ENCODE results near the gene HES4.

HES4 gene

DNA sequence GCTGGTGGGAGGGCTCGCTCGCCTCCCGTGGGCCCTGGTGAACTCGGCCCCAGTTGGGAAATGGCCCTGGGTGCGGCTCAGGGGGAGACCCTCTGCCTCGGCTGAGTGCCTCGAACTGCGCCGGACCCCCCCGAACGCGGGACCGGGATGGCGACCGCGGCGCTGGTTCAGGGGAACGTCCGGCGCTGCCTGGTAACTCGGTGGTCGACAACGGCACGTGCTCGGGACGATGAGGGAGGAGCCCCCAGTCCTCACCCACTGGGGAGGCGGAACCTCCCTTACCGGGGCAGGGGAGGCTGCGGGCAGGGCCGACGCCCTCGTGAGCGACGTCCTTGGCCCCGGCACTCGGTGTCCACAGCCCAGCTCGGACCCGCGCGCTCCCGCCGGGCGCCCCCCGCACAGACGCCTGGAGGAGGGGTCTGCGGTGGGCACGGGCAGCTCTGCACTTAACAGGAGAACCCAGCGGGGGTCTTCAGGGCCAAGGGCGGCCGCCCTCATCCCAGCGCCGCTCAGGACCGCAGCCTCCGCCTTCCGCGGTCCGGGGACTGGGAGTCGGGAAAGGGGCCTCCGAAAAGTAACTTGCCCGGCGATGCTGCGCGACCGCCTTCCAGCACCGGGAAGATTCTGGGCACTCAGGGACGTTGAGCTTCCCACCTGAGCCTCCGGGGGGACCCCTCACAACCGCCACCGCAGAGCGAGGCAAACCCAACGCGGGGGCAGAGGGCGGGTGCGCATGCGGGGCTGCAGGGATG, 1.7 kb downstream of the HES4 start (continued):
- TF ChIP-seq IKZF3 (tag by site-specific recombination; IDR thresholded peaks at IDR 0.05), result peak; percentile 56
- TF ChIP-seq ZBTB21 (tag by site-specific recombination; IDR thresholded peaks at IDR 0.05), result no peak
- no peak for TF ChIP-seq ZSCAN23 (tag by site-specific recombination; IDR thresholded peaks at IDR 0.05)
- TF ChIP-seq ZNF76 (tag by site-specific recombination; IDR thresholded peaks at IDR 0.05; ENCODE audit: borderline replicate concordance, low read depth), result peak; percentile 42; the same call in 1 of the 2 replicates
- TF ChIP-seq, protein P1, sequence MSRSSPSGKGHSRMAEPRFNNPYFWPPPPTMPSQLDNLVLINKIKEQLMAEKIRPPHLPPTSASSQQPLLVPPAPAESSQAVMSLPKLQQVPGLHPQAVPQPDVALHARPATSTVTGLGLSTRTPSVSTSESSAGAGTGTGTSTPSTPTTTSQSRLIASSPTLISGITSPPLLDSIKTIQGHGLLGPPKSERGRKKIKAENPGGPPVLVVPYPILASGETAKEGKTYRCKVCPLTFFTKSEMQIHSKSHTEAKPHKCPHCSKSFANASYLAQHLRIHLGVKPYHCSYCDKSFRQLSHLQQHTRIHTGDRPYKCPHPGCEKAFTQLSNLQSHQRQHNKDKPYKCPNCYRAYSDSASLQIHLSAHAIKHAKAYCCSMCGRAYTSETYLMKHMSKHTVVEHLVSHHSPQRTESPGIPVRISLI (tag by site-specific recombination; IDR thresholded peaks at IDR 0.05), result no peak
- 0 out of 2 replicates have a peak, but pooled peaks have one; percentile 17 for TF ChIP-seq ZNF843 (tag by site-specific recombination; IDR thresholded peaks at IDR 0.05)
- TF ChIP-seq, protein P2, sequence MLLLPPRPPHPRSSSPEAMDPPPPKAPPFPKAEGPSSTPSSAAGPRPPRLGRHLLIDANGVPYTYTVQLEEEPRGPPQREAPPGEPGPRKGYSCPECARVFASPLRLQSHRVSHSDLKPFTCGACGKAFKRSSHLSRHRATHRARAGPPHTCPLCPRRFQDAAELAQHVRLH (tag by site-specific recombination; IDR thresholded peaks at IDR 0.05), result no peak
- TF ChIP-seq, protein P3, sequence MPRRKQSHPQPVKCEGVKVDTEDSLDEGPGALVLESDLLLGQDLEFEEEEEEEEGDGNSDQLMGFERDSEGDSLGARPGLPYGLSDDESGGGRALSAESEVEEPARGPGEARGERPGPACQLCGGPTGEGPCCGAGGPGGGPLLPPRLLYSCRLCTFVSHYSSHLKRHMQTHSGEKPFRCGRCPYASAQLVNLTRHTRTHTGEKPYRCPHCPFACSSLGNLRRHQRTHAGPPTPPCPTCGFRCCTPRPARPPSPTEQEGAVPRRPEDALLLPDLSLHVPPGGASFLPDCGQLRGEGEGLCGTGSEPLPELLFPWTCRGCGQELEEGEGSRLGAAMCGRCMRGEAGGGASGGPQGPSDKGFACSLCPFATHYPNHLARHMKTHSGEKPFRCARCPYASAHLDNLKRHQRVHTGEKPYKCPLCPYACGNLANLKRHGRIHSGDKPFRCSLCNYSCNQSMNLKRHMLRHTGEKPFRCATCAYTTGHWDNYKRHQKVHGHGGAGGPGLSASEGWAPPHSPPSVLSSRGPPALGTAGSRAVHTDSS (tag by site-specific recombination; IDR thresholded peaks at IDR 0.05), result no peak
- TF ChIP-seq OSR2 (tag by site-specific recombination; IDR thresholded peaks at IDR 0.05), result no peak
- peak; percentile 50; the same call in 1 of the 2 replicates for TF ChIP-seq ZNF2 (tag by site-specific recombination; IDR thresholded peaks at IDR 0.05)
- peak; percentile 63; the same call in 1 of the 2 replicates for TF ChIP-seq ZBTB48 (tag by site-specific recombination; IDR thresholded peaks at IDR 0.05)
- peak; percentile 93 for TF ChIP-seq KLF8 (tag by site-specific recombination; IDR thresholded peaks at IDR 0.05)
- peak; percentile 85 for TF ChIP-seq GLIS2 (tag by site-specific recombination; IDR thresholded peaks at IDR 0.05)
- TF ChIP-seq, protein P4, sequence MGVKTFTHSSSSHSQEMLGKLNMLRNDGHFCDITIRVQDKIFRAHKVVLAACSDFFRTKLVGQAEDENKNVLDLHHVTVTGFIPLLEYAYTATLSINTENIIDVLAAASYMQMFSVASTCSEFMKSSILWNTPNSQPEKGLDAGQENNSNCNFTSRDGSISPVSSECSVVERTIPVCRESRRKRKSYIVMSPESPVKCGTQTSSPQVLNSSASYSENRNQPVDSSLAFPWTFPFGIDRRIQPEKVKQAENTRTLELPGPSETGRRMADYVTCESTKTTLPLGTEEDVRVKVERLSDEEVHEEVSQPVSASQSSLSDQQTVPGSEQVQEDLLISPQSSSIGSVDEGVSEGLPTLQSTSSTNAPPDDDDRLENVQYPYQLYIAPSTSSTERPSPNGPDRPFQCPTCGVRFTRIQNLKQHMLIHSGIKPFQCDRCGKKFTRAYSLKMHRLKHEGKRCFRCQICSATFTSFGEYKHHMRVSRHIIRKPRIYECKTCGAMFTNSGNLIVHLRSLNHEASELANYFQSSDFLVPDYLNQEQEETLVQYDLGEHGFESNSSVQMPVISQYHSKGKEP (tag by site-specific recombination; IDR thresholded peaks at IDR 0.05), result no peak
- no peak for TF ChIP-seq HOXC10 (CRISPR knock-in tag; IDR thresholded peaks at IDR 0.05)
- TF ChIP-seq ZNF837 (tag by site-specific recombination; IDR thresholded peaks at IDR 0.05), result peak; percentile 13; the same call in 1 of the 2 replicates
- TF ChIP-seq, protein P5, sequence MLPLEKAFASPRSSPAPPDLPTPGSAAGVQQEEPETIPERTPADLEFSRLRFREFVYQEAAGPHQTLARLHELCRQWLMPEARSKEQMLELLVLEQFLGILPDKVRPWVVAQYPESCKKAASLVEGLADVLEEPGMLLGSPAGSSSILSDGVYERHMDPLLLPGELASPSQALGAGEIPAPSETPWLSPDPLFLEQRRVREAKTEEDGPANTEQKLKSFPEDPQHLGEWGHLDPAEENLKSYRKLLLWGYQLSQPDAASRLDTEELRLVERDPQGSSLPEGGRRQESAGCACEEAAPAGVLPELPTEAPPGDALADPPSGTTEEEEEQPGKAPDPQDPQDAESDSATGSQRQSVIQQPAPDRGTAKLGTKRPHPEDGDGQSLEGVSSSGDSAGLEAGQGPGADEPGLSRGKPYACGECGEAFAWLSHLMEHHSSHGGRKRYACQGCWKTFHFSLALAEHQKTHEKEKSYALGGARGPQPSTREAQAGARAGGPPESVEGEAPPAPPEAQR (tag by site-specific recombination; IDR thresholded peaks at IDR 0.05), result no peak
- TF ChIP-seq MYNN (tag by site-specific recombination; IDR thresholded peaks at IDR 0.05; ENCODE audit: borderline replicate concordance), result no peak
- TF ChIP-seq ZNF416 (tag by site-specific recombination; IDR thresholded peaks at IDR 0.05), result no peak

- 0 out of 2 replicates have a peak, but pooled peaks cover 3% of the 10 kb centered on the region for H3K4me1 ChIP-seq (ENCODE audit: control insufficient read depth, insufficient read depth, low read length)
- peak overlapping the region; percentile 97 for H3K27ac ChIP-seq (ENCODE audit: extremely low read depth, low read depth, low read length)
- peak overlapping the region; percentile 74 for H3K4me3 ChIP-seq (ENCODE audit: low read depth, low read length)
- CTCF ChIA-PET, result interaction anchor here (1.1 to 1.8 kb wide), 2 partner anchors 14 to 66 kb away, joined by 5 to 11 read pairs; no protein-coding TSS in a partner anchor
- H3K9me3 ChIP-seq (ENCODE audit: control insufficient read depth, insufficient read depth, low read depth, low read length), result no peaks in the 10 kb centered on the region
- POLR2A ChIA-PET, result interaction anchor here (0.5 to 6.5 kb wide), 7 partner anchors 9 to 82 kb away, joined by 3 to 44 read pairs (median 5); partner anchors contain the start of genes AGRN and ISG15
- peaks cover 0 to 24% of the 10 kb centered on the region in 2 experiments; a peak in 2 of 3 replicates for H3K36me3 ChIP-seq (ENCODE audit: control insufficient read depth in 2 of 2, insufficient read depth in 1 of 2, low read length in 2 of 2)
- TF ChIP-seq SP2 (tag by site-specific recombination; IDR thresholded peaks at IDR 0.05), result no peak
- no peak for TF ChIP-seq ZNF112 (tag by site-specific recombination; IDR thresholded peaks at IDR 0.05)
- TF ChIP-seq, protein P6, sequence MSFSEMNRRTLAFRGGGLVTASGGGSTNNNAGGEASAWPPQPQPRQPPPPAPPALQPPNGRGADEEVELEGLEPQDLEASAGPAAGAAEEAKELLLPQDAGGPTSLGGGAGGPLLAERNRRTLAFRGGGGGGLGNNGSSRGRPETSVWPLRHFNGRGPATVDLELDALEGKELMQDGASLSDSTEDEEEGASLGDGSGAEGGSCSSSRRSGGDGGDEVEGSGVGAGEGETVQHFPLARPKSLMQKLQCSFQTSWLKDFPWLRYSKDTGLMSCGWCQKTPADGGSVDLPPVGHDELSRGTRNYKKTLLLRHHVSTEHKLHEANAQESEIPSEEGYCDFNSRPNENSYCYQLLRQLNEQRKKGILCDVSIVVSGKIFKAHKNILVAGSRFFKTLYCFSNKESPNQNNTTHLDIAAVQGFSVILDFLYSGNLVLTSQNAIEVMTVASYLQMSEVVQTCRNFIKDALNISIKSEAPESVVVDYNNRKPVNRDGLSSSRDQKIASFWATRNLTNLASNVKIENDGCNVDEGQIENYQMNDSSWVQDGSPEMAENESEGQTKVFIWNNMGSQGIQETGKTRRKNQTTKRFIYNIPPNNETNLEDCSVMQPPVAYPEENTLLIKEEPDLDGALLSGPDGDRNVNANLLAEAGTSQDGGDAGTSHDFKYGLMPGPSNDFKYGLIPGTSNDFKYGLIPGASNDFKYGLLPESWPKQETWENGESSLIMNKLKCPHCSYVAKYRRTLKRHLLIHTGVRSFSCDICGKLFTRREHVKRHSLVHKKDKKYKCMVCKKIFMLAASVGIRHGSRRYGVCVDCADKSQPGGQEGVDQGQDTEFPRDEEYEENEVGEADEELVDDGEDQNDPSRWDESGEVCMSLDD (tag by site-specific recombination; IDR thresholded peaks at IDR 0.05), result peak; percentile 98
- no peak for TF ChIP-seq ZNF175 (tag by site-specific recombination; IDR thresholded peaks at IDR 0.05)
- no peak for TF ChIP-seq KLF8 (tag by site-specific recombination; IDR thresholded peaks at IDR 0.05)
- 0 out of 2 replicates have a peak, but pooled peaks have one; percentile 7 for TF ChIP-seq KLF7 (tag by site-specific recombination; IDR thresholded peaks at IDR 0.05; ENCODE audit: borderline replicate concordance)
- TF ChIP-seq ZNF121 (tag by site-specific recombination; IDR thresholded peaks at IDR 0.05), result no peak
- TF ChIP-seq GLIS1 (tag by site-specific recombination; IDR thresholded peaks at IDR 0.05), result peak; percentile 90; the same call in 1 of the 2 replicates
Measured at GRCh38 chr1:997713-997992, 2.2 kb downstream of the HES4 start.

All from HEK293 (cell line).